Liver (tissue), 3 donors: ENCODE data around the gene MVB12B.

ENCODE experiments used
- CTCF ChIP-seq: fragments of 150-350 bp; IDR thresholded peaks from 2 replicates; pipeline ENCODE4 v1.5.1; 2017; ENCODE audit warnings: improper control_type of control experiment, low read depth, low read length; ENCODE audit not compliant: missing input control
- GABPA ChIP-seq, 2 donors: IDR thresholded peaks in 1 of 2; conservative IDR thresholded peaks in 1 of 2; 2 replicates each; pipeline ENCODE4 v1.6.1; 2016; ENCODE audit warnings: antibody characterized with exemption in 2 of 2, mild to moderate bottlenecking in 1 of 2, moderate library complexity in 1 of 2
- RAD21 ChIP-seq, 2 donors: IDR thresholded peaks; 2 replicates each; pipeline ENCODE4 v1.6.1; 2016; ENCODE audit warnings: antibody characterized with exemption in 2 of 2, mild to moderate bottlenecking in 2 of 2
- RXRA ChIP-seq, 2 donors: IDR thresholded peaks; 2 replicates each; pipeline ENCODE4 v1.6.1; 2017 to 2018; ENCODE audit warnings: antibody characterized with exemption in 2 of 2, mild to moderate bottlenecking in 1 of 2
- TAF1 ChIP-seq: conservative IDR thresholded peaks from 2 replicates; pipeline ENCODE4 v1.6.1; 2016; ENCODE audit warnings: antibody characterized with exemption, mild to moderate bottlenecking
- YY1 ChIP-seq: IDR thresholded peaks from 2 replicates; pipeline ENCODE4 v1.6.1; 2016; ENCODE audit warnings: antibody characterized with exemption, mild to moderate bottlenecking
- donor health status: healthy.
- donor health status: healthy.

DNA sequence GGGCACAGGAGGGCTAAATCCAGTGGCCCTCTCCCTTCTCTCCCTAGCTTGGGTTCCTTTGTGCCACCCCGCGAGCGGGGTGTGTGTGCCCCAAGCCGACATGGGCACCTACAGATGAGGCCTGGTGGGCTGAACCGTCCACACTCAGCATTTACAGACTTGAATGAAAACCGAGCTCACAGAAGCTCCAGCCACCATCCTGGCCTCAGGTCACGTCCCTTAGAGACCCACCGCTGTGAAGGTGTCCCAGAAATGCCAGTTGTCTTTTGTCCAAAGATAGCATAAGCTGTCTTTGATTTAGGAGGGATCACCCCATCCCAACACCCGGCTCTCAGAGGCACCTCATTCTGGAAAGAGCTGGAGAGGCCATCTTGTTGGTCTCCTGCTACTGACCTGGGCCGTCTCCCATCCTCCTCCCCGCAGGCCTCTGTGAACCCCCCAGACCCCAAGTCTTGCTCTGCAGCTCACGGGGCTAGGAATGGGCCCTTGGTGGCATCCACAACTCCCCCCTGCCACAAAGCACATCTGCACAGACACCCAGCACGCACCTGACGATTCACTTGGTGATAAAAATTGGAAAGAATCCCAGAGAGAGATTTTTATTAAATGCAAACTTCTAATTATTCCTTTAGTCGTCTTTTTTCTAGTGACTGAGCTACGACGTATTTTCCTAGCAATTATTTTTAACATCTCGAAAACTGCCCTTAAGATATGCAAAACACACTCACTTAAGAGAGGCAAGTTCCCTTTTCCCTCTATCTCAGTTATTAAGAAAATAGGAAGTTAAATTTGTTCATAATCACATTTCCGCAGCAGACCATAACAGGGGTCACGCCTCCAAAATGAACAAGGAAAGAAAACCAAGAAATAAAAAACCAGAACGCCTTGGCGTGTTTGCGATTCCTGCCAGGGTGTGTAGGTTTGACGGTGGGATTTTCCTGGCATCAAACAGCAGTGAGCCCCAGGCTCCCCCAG lies 206.6 kb downstream of the MVB12B start:
- TF ChIP-seq RXRA (IDR thresholded peaks at IDR 0.05) (no peak), CTCF (no peak), GABPA (IDR thresholded peaks at IDR 0.05 in 1 of 2, conservative IDR thresholded peaks at IDR 0.05 in 1 of 2) (no peak), RAD21 (IDR thresholded peaks at IDR 0.05) (no peak), TAF1 (no peak), YY1 (no peak)
